ENCODE results near the gene PLD3.

PLD3 gene

GRCh38 chr19:40379446-40380198 is 31.1 kb downstream of the PLD3 start:
- Histone ChIP-seq H3K79me2 (ENCODE audit: insufficient read depth, low read length) (no peaks in the 10 kb centered on the region), H3K4me1 (ENCODE audit: insufficient read depth, low read length, severe bottlenecking) (no peaks in the 10 kb centered on the region), H3F3A (ENCODE audit: insufficient read depth, low read length) (no peaks in the 10 kb centered on the region), H3K27ac (ENCODE audit: low read depth, low read length, poor library complexity, severe bottlenecking) (no peak overlapping the region), H3K9me3 (ENCODE audit: low read length) (no peaks in the 10 kb centered on the region), H3K4me3 (ENCODE audit: low read depth, low read length, poor library complexity, severe bottlenecking) (no peak overlapping the region), H4K20me1 (ENCODE audit: insufficient read depth, low read length) (no peaks in the 10 kb centered on the region), H3K27me3 (ENCODE audit: insufficient read depth, low read length) (0 out of 2 replicates have a peak, but pooled peaks cover 4% of the 10 kb centered on the region), H3K4me2 (ENCODE audit: low read length) (no peak overlapping the region), H3K9me2 (ENCODE audit: low read depth, low read length) (no peaks in the 10 kb centered on the region), H3K9ac (ENCODE audit: low read length) (no peak overlapping the region), H2AFZ (ENCODE audit: low read length) (no peak overlapping the region), H3K36me3 (ENCODE audit: insufficient read depth, low read length) (no peaks in the 10 kb centered on the region)
- TF ChIP-seq, protein P1, sequence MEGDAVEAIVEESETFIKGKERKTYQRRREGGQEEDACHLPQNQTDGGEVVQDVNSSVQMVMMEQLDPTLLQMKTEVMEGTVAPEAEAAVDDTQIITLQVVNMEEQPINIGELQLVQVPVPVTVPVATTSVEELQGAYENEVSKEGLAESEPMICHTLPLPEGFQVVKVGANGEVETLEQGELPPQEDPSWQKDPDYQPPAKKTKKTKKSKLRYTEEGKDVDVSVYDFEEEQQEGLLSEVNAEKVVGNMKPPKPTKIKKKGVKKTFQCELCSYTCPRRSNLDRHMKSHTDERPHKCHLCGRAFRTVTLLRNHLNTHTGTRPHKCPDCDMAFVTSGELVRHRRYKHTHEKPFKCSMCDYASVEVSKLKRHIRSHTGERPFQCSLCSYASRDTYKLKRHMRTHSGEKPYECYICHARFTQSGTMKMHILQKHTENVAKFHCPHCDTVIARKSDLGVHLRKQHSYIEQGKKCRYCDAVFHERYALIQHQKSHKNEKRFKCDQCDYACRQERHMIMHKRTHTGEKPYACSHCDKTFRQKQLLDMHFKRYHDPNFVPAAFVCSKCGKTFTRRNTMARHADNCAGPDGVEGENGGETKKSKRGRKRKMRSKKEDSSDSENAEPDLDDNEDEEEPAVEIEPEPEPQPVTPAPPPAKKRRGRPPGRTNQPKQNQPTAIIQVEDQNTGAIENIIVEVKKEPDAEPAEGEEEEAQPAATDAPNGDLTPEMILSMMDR (IDR thresholded peaks at IDR 0.05; ENCODE audit: low read length) = no peak
- no peak for TF ChIP-seq EZH2 (IDR thresholded peaks at IDR 0.05; ENCODE audit: borderline replicate concordance, low read length)

DNA sequence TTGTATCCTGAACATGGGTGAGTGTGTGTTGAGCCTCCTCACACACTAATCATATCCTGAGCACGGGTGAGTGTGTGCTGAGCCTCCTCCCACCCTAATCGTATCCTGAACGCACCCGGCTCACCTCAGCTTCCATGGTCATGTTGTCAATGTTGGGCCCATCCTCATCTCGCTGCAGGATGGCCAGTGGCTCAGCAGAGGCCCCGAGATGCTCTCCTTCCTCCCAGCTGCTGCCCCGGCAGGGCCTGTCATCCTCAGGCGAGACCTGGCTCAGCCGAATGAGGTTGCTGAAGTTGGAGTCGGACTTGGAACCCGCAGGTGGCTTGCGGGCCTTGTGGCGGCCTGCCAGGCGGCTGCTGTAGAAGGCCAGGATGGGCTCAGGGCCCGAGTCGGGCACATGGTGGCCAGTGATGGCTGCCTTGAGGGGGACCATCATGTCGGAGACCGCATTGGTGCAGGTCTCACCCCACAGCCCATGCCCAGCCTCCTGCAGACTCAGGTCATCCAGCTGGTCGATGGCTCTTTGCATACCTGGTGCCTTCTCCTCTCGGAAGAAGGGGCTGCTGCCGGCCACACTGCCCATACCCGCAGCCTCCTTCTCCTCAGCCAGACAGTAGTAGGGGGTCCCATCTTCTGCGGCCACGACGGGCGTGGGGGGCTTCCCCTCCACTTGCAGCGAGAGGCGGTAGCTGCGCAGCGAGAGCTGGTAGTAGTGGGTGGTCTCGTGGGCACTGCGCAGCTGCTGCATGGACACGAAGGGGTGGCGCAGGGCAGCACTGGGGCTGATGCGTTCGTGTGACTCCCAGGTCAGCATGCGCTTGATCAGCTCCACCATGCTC is 31.9 kb downstream of the PLD3 start:
- H3F3A ChIP-seq (ENCODE audit: insufficient read depth, low read length) = no peaks in the 10 kb centered on the region
- no peak overlapping the region for H2AFZ ChIP-seq (ENCODE audit: low read length)
- no peaks in the 10 kb centered on the region for H3K9me2 ChIP-seq (ENCODE audit: low read depth, low read length)
- no peaks in the 10 kb centered on the region for H4K20me1 ChIP-seq (ENCODE audit: insufficient read depth, low read length)
- no peaks in the 10 kb centered on the region for H3K9me3 ChIP-seq (ENCODE audit: low read length)
- TF ChIP-seq EZH2 (IDR thresholded peaks at IDR 0.05; ENCODE audit: borderline replicate concordance, low read length) = no peak
- TF ChIP-seq, protein P1 (IDR thresholded peaks at IDR 0.05; ENCODE audit: low read length) = no peak
- H3K9ac ChIP-seq (ENCODE audit: low read length) = no peak overlapping the region
- no peak overlapping the region for H3K4me3 ChIP-seq (ENCODE audit: low read depth, low read length, poor library complexity, severe bottlenecking)
- 0 out of 2 replicates have a peak, but pooled peaks cover 4% of the 10 kb centered on the region for H3K27me3 ChIP-seq (ENCODE audit: insufficient read depth, low read length)
- H3K36me3 ChIP-seq (ENCODE audit: insufficient read depth, low read length) = no peaks in the 10 kb centered on the region
- H3K79me2 ChIP-seq (ENCODE audit: insufficient read depth, low read length) = no peaks in the 10 kb centered on the region
- H3K4me2 ChIP-seq (ENCODE audit: low read length) = no peak overlapping the region
- H3K4me1 ChIP-seq (ENCODE audit: insufficient read depth, low read length, severe bottlenecking) = no peaks in the 10 kb centered on the region
- no peak overlapping the region for H3K27ac ChIP-seq (ENCODE audit: low read depth, low read length, poor library complexity, severe bottlenecking)

DNA sequence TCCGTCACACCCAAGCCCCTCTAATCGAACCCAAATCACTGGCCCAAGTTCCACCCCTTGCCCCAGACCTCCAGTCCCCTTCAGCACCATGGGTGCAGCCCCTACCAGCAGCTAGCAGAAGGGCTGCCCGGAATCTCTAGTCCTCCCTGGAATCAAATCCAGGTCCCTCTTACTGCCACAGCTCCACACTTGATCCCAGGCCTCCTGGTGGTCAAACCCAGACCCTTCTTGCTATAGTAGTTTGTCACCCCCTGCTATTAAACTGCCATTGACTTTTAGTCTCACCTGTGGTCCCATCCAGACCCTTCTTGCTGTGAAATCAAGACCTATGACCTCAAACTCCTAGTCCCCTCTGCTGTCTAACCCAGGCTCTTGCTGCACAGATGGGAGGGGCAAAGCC is 32.8 kb downstream of the PLD3 start:
- H3K4me2 ChIP-seq (ENCODE audit: low read length) = no peak overlapping the region
- no peak for TF ChIP-seq EZH2 (IDR thresholded peaks at IDR 0.05; ENCODE audit: borderline replicate concordance, low read length)
- TF ChIP-seq, protein P1 (IDR thresholded peaks at IDR 0.05; ENCODE audit: low read length) = no peak
- no peak overlapping the region for H2AFZ ChIP-seq (ENCODE audit: low read length)
- H3K79me2 ChIP-seq (ENCODE audit: insufficient read depth, low read length) = no peaks in the 10 kb centered on the region
- H3K27me3 ChIP-seq (ENCODE audit: insufficient read depth, low read length) = 0 out of 2 replicates have a peak, but pooled peaks cover 4% of the 10 kb centered on the region
- H3K9me3 ChIP-seq (ENCODE audit: low read length) = no peaks in the 10 kb centered on the region
- H3K9me2 ChIP-seq (ENCODE audit: low read depth, low read length) = no peaks in the 10 kb centered on the region
- no peaks in the 10 kb centered on the region for H4K20me1 ChIP-seq (ENCODE audit: insufficient read depth, low read length)
- H3K9ac ChIP-seq (ENCODE audit: low read length) = no peak overlapping the region
- no peaks in the 10 kb centered on the region for H3F3A ChIP-seq (ENCODE audit: insufficient read depth, low read length)
- no peak overlapping the region for H3K27ac ChIP-seq (ENCODE audit: low read depth, low read length, poor library complexity, severe bottlenecking)
- H3K4me1 ChIP-seq (ENCODE audit: insufficient read depth, low read length, severe bottlenecking) = no peaks in the 10 kb centered on the region
- H3K36me3 ChIP-seq (ENCODE audit: insufficient read depth, low read length) = no peaks in the 10 kb centered on the region
- no peak overlapping the region for H3K4me3 ChIP-seq (ENCODE audit: low read depth, low read length, poor library complexity, severe bottlenecking)
